ENCODE data around the gene FAM174A. TPM values are rescaled to one million over a fixed set of nuclear protein-coding genes. Genes with fewer than 3 reads are reported as not detected.

The FAM174A gene
- total RNA-seq, 4 donors from 2014 or later = 17.4 to 29.5 (median 28.8) TPM

DNA sequence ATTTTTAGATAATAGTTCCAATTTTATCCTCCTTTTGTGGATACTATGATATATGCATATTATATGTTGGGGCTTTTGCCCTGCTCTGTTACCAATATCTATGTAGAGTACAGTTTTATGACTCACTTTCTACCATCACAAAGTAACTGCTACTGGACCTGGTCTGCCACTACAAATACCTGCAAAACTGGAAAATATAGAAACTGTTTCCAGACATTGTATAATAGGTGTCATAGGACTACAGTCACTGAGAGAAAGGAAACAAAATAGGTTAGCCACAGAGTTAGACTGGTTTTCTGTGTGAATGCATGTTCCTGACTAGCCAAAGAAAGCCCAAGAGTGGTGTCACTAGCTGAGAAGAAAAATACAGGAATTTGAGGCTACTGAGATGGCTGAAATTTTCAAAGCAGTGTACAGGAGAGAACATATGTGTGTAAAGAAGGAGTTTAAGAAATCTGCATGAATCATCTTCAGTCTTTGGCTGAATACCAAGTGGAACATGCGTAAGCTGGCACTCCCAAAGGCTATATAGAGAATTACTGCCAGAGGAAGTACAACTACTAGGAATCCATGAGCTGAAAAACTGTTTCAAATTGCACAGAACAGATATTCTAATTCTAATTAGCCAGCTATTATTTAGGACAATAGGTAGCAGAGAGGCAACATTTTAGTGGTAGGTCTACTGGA, 29.0 kb upstream of the FAM174A start:
- H3K4me3 ChIP-seq = no peak overlapping the region
- H3K36me3 ChIP-seq = no peaks in the 10 kb centered on the region
- H3K9me3 ChIP-seq = no peaks in the 10 kb centered on the region
- no peak for DNase-seq (ENCODE audit: extremely low spot score)
- H3K27ac ChIP-seq (replicated peaks in 1 of 4) = no peak overlapping the region
- H3K4me1 ChIP-seq = no peaks in the 10 kb centered on the region
- intact Hi-C loops (cut with DNase I) = no loop called here
- TF ChIP-seq, protein P1, sequence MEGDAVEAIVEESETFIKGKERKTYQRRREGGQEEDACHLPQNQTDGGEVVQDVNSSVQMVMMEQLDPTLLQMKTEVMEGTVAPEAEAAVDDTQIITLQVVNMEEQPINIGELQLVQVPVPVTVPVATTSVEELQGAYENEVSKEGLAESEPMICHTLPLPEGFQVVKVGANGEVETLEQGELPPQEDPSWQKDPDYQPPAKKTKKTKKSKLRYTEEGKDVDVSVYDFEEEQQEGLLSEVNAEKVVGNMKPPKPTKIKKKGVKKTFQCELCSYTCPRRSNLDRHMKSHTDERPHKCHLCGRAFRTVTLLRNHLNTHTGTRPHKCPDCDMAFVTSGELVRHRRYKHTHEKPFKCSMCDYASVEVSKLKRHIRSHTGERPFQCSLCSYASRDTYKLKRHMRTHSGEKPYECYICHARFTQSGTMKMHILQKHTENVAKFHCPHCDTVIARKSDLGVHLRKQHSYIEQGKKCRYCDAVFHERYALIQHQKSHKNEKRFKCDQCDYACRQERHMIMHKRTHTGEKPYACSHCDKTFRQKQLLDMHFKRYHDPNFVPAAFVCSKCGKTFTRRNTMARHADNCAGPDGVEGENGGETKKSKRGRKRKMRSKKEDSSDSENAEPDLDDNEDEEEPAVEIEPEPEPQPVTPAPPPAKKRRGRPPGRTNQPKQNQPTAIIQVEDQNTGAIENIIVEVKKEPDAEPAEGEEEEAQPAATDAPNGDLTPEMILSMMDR (IDR thresholded peaks at IDR 0.05) = no peak
- TF ChIP-seq POLR2A (IDR thresholded peaks at IDR 0.05; ENCODE audit: low read depth) (no peak), EP300 (IDR thresholded peaks at IDR 0.05) (no peak), POLR2AphosphoS5 (IDR thresholded peaks at IDR 0.05) (no peak)
- no peaks in the 10 kb centered on the region for H3K27me3 ChIP-seq
- 42% methylated on average over 1 of the region's 1 CpG for WGBS

DNA sequence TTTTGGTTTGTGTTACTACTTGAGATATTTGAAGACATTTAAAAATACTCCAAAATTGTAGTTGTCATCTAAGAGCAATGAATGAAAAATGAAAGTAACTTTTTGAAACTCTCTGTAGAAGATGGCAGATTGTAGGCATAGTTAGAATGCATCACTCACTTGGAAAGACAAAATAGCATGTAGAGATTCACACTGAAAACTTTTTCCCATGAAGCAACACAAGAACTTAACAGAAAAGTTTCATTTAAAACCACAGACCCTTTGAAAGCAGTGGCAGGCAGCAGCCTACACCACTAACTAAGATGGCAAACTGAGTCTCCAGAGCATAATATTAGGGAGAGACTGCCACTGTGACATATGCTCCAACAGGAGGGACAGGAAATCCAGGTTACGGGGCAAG, 18.9 kb upstream of the FAM174A start:
- Histone ChIP-seq H3K27ac (replicated peaks in 1 of 4) (no peak overlapping the region), H3K9me3 (peaks cover 0 to 20% (median 5%) of the 10 kb centered on the region in 4 donors), H3K27me3 (no peaks in the 10 kb centered on the region), H3K4me1 (no peaks in the 10 kb centered on the region), H3K4me3 (no peak overlapping the region), H3K36me3 (no peaks in the 10 kb centered on the region)
- no peak for TF ChIP-seq EP300 (IDR thresholded peaks at IDR 0.05)
- intact Hi-C loops (cut with DNase I) = no loop called here
- WGBS = 91% methylated on average over 1 of the region's 1 CpG
- DNase-seq (ENCODE audit: extremely low spot score) = no peak

DNA sequence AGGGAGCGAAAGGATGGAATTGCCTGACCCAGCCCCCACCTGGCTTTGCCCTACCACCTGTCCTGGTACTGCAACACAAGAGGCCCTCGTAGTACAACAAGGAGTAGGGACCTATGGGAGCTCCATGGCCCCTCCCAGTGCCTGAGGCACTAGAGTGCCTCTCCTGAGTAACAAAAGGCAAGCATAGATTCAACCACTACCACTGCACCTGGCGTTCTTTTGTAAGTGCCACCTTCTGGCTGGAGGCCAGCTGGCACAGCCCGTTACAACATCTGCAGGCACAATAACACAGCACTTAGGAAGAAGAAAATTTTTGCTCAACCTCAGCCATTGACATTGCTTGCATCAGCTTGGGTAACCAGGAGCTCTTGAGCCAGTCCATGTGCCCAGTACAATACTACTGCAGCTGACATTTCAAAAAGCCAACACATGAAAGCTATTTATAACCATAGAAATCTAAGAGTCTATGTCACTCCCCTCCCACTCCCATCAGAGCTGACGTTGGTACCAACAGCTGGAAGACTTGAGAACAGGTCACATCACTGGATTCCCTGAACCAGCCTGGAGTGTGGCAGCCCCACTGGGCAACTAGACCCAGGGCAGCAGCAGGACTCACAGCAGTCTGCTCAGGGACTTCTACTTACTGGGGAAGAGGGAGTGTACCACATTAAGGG, 17.7 kb upstream of the FAM174A start:
- TF ChIP-seq POLR2AphosphoS5 (IDR thresholded peaks at IDR 0.05) = no peak
- no peak for DNase-seq (ENCODE audit: extremely low spot score)

DNA sequence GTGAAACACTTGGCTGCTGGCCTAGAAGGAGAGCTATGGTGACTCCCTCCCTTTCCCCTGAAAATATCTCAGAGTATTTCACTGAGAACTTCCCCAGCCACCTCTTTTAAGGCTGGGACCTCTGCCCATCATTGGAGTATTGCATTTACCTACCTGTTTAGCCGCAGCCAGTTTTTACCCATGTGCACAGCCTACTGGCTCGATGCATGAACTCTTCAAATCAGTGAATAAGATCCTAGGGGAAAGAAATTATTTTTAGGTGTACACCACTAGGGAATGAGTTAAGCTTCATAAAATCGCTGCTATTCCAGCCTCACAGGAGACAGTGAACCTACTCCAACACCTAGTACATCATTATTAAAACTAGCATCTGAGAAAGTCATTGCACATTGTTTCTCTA, 16.8 kb upstream of the FAM174A start:
- Histone ChIP-seq H3K9me3 (peaks cover 0 to 20% (median 5%) of the 10 kb centered on the region in 4 donors), H3K36me3 (no peaks in the 10 kb centered on the region), H3K27me3 (no peaks in the 10 kb centered on the region), H3K27ac (replicated peaks in 1 of 4) (no peak overlapping the region), H3K4me1 (no peaks in the 10 kb centered on the region), H3K4me3 (no peak overlapping the region)
- WGBS = 81% methylated on average over 3 of the region's 3 CpGs
- intact Hi-C loops (cut with DNase I) = no loop called here
- TF ChIP-seq POLR2A (IDR thresholded peaks at IDR 0.05; ENCODE audit: low read depth) = no peak
- TF ChIP-seq POLR2AphosphoS5 (IDR thresholded peaks at IDR 0.05) = no peak
- TF ChIP-seq, protein P1 (IDR thresholded peaks at IDR 0.05) = no peak
- no peak for TF ChIP-seq EP300 (IDR thresholded peaks at IDR 0.05)
- DNase-seq (ENCODE audit: extremely low spot score) = no peak

More for the DNA sequence above, 17.7 kb upstream of the FAM174A start:
- peaks cover 0 to 20% (median 5%) of the 10 kb centered on the region in 4 donors for H3K9me3 ChIP-seq
- WGBS = 86% methylated on average over 5 of the region's 5 CpGs
- no peaks in the 10 kb centered on the region for H3K27me3 ChIP-seq
- intact Hi-C loops (cut with DNase I) = no loop called here
- no peaks in the 10 kb centered on the region for H3K36me3 ChIP-seq
- H3K4me1 ChIP-seq = no peaks in the 10 kb centered on the region
- H3K27ac ChIP-seq (replicated peaks in 1 of 4) = no peak overlapping the region
- no peak overlapping the region for H3K4me3 ChIP-seq

DNA sequence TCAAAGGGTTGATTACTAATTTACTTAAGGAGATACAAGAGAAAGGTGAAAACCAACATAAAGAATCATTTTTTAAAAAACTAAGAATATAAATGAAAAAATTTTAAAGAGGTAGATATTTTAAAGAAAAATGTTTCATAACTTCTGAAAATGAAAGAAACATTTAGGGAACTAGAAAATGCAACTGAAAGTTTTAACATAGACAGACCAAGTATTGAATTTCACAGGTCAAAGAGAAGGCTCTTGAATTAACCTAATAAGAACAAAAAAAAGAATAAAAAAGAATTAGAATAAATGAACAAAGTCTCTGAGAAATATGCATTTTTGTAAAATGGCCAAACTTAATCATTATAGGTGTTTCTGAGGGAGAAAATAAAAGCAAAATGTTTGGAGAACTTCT, 16.1 kb upstream of the FAM174A start:
- Histone ChIP-seq H3K36me3 (no peaks in the 10 kb centered on the region), H3K4me1 (no peaks in the 10 kb centered on the region), H3K27ac (replicated peaks in 1 of 4) (no peak overlapping the region), H3K4me3 (no peak overlapping the region), H3K9me3 (peaks cover 0 to 20% (median 5%) of the 10 kb centered on the region in 4 donors), H3K27me3 (no peaks in the 10 kb centered on the region)
- intact Hi-C loops (cut with DNase I) = no loop called here
- TF ChIP-seq POLR2AphosphoS5 (IDR thresholded peaks at IDR 0.05) = no peak
- TF ChIP-seq, protein P1 (IDR thresholded peaks at IDR 0.05) = no peak
- TF ChIP-seq EP300 (IDR thresholded peaks at IDR 0.05) = no peak
- TF ChIP-seq POLR2A (IDR thresholded peaks at IDR 0.05; ENCODE audit: low read depth) = no peak
- no peak for DNase-seq (ENCODE audit: extremely low spot score)
